Right atrium auricular region (tissue), 2 donors: ENCODE results near the gene BEGAIN. TPM values are rescaled to one million over a fixed set of nuclear protein-coding genes. Genes with fewer than 3 reads are reported as not detected.

Source experiments
- DNase-seq: peaks from one replicate; pipeline ENCODE4 v3.0.0-alpha.2; 2019; ENCODE audit warnings: low spot score
- H3K27ac ChIP-seq, 2 donors: fragments of 200-600 bp; sonication (generic); 1 replicate in 1 of 2; 2 replicates in 1 of 2; pipeline ENCODE4 v1.5.1; 2016 to 2019
- H3K27me3 ChIP-seq, 2 donors: fragments of 200-600 bp; sonication (generic); one replicate each; pipeline versions ENCODE4 v1.5.1 to v1.6.0; 2017 to 2019
- H3K36me3 ChIP-seq: fragments of 200-600 bp; sonication (generic); one replicate; pipeline ENCODE4 v1.5.1; 2016
- H3K4me1 ChIP-seq, 2 donors: fragments of 200-600 bp; sonication (generic); one replicate each; pipeline versions ENCODE4 v1.5.1 to v1.6.0; 2017 to 2019
- H3K4me3 ChIP-seq, 2 donors: fragments of 200-600 bp; sonication (generic); 1 replicate in 1 of 2; 2 replicates in 1 of 2; pipeline ENCODE4 v1.5.1; 2017 to 2019; ENCODE audit warnings: mild to moderate bottlenecking in 1 of 2, moderate library complexity in 1 of 2
- H3K9me3 ChIP-seq, 2 donors: fragments of 200-600 bp; sonication (generic); one replicate each; pipeline ENCODE4 v1.5.1; 2019
- total RNA-seq, 2 donors: library from RNA; depleted of rRNA; stranded (reverse); fragments of >200 nt; gene quantifications; one replicate each; pipeline ENCODE4 v1.1.0, GENCODE V29; 2016
- TF ChIP-seq, protein P1 (sequence below), 2 donors: fragments of 200-600 bp; sonication (generic); IDR thresholded peaks; one replicate each; pipeline ENCODE4 v1.5.1; 2019; ENCODE audit warnings: antibody characterized with exemption in 2 of 2

Gene BEGAIN
- total RNA-seq, 2 donors from 2014 or later: 0.93 to 5.7 TPM

DNA sequence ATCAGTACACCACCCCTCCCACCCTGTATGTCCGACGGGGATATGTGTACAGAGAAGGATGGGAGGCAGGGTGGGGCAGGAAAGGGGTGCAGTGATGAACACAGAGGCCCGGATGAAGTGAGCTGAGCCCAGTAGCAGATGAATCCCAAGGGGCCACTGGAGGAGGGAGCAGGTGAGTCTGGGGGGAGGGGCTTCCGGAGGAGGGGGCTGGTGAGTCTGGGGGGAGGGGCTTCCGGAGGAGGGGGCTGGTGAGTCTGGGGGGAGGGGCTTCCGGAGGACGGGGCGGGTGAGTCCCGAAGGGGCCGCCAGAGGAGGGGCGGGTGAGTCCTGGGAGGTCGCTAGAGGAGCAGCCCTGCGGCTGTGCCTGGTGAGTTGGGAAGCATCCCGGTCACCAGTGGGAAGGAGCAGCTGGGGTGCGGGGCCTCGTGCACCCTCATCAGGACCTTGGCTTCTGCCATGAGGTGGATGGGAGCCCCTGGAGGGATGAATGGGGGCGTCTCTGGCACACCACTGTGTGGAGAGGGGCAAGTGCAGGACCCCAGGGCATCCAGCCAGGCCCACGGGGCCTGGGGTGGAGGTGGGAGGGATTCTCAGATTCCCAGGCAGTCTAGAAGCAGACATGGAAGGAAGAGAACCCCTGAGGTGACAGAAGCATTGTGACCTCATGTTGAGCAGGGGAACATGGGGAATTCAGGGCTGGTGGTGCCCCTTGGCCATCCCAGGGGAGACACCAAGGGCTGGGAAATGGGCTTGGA, 14.0 kb downstream of the BEGAIN start:
- Histone ChIP-seq H3K36me3 (no peaks in the 10 kb centered on the region), H3K27me3 (peaks cover 0 to 11% of the 10 kb centered on the region in 2 donors), H3K9me3 (no peaks in the 10 kb centered on the region), H3K4me3 (no peak overlapping the region), H3K4me1 (peaks cover 0 to 10% of the 10 kb centered on the region in 2 donors), H3K27ac (no peak overlapping the region)
- no peak for DNase-seq
- TF ChIP-seq, protein P1, sequence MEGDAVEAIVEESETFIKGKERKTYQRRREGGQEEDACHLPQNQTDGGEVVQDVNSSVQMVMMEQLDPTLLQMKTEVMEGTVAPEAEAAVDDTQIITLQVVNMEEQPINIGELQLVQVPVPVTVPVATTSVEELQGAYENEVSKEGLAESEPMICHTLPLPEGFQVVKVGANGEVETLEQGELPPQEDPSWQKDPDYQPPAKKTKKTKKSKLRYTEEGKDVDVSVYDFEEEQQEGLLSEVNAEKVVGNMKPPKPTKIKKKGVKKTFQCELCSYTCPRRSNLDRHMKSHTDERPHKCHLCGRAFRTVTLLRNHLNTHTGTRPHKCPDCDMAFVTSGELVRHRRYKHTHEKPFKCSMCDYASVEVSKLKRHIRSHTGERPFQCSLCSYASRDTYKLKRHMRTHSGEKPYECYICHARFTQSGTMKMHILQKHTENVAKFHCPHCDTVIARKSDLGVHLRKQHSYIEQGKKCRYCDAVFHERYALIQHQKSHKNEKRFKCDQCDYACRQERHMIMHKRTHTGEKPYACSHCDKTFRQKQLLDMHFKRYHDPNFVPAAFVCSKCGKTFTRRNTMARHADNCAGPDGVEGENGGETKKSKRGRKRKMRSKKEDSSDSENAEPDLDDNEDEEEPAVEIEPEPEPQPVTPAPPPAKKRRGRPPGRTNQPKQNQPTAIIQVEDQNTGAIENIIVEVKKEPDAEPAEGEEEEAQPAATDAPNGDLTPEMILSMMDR (IDR thresholded peaks at IDR 0.05): no peak

DNA sequence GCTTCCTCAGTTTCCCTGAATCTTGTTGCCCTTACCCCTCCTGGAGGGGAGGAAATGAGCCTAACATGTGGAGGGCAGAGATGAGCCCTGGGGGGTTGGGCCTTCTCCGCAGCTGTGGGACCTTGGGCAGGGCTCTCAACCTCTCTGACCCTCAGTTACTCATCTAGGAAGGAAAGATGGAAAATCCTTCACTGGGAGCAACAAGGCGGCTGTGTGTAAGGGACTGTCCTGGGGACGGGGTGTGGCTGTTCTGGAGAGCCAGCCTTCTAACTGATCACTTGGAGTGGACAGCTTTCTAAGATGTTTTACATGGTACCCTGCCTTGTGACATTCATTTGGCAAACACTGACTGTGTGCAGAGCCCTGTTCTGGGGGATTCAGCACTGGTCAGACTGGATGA, 14.7 kb downstream of the BEGAIN start:
- H3K9me3 ChIP-seq: no peaks in the 10 kb centered on the region
- no peaks in the 10 kb centered on the region for H3K36me3 ChIP-seq
- no peak overlapping the region for H3K27ac ChIP-seq
- TF ChIP-seq, protein P1 (IDR thresholded peaks at IDR 0.05): no peak
- no peak overlapping the region for H3K4me3 ChIP-seq
- DNase-seq: no peak
- peaks cover 0 to 15% of the 10 kb centered on the region in 2 donors for H3K4me1 ChIP-seq
- peaks cover 0 to 14% of the 10 kb centered on the region in 2 donors for H3K27me3 ChIP-seq

DNA sequence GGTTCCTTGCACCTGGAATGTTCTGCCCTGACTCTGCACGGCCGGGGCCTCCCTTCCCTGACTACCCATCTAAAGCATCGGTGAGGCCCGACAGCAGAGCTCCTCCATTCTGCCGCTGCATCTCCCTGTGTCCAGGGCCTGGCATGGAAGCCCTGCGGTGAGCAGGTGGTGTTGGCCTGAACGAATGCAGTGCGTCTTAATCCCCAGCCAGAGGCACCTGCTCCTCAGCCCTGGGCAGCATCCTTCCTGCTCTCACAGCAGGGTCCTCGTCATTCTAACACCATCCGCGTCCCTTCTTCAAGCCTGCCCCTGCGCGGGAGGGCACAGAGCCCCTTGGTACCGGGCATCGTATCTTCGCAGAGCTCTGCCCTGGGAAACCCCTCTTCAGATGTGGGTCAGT, 15.4 kb downstream of the BEGAIN start:
- no peak overlapping the region for H3K4me3 ChIP-seq
- no peaks in the 10 kb centered on the region for H3K36me3 ChIP-seq
- no peaks in the 10 kb centered on the region for H3K9me3 ChIP-seq
- TF ChIP-seq, protein P1 (IDR thresholded peaks at IDR 0.05): no peak
- peaks cover 0 to 22% of the 10 kb centered on the region in 2 donors for H3K4me1 ChIP-seq
- DNase-seq: no peak
- no peak overlapping the region for H3K27ac ChIP-seq
- H3K27me3 ChIP-seq: peaks cover 0 to 18% of the 10 kb centered on the region in 2 donors

DNA sequence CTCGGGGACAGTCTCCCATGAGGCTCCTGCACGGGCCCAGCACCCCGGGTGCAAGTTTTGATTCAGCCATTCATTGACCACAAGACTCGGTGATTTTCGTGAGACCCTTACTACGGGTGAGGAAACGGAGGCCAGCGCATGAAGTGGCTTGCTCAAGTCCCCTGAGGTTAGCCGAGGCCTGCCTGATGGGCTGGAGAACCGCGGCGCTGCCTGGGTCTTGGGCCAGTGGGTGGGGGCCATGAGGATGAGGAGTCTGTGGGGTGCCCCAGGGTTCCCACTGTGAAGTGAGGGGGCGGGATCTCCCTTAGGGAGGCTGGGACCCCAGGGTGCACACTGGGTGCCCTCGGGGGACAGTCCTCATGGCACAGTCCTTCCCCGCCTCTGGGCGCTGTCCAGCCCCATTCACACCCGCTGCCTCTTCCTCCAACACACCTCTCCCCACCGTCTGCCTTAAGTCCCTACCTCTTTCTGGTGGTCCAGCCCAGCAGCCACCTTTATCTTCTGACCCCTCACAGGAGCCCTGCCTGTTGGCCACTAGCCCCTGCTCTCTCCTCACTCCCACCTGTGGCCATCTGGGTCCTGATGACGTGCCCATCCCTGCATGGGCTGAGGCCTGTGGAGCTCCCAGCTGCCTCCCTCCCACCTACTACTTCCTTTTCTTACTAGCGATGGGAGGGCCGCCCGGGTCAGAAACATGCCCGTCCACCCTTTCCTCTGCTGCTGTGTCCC, 16.3 kb downstream of the BEGAIN start:
- Histone ChIP-seq H3K4me3 (no peak overlapping the region), H3K27ac (no peak overlapping the region), H3K9me3 (no peaks in the 10 kb centered on the region), H3K36me3 (no peaks in the 10 kb centered on the region), H3K27me3 (peaks cover 0 to 18% of the 10 kb centered on the region in 2 donors), H3K4me1 (peaks cover 0 to 24% of the 10 kb centered on the region in 2 donors)
- TF ChIP-seq, protein P1 (IDR thresholded peaks at IDR 0.05): no peak
- no peak for DNase-seq

DNA sequence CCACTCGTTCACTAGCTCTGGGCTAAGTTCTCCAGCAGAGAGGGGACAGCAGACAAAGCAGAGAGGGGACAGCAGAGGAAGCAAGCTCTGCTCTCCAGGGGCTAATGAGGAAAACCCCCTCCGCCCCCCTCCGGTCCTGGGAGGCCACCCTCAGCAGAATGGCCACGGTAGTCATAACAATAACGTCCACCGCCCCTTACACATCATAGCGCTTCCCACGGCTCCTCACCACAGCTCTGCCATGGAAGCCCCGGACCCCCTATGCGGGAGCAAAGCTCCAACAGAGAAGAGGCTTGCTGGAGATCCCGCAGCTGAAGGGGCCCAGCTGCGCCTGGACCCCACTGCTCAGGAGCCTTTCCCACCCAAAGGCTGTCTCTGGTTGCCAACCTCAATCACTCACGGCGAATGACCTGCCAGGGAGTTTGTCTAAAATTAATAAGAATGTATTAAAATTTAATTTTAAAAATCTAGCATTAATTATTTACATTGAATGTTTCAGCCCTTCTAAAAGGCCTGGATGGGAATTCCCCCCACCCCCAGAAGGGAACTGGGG, 17.4 kb downstream of the BEGAIN start:
- H3K27me3 ChIP-seq: peaks cover 0 to 18% of the 10 kb centered on the region in 2 donors
- DNase-seq: no peak
- H3K36me3 ChIP-seq: no peaks in the 10 kb centered on the region
- peaks cover 0 to 24% of the 10 kb centered on the region in 2 donors for H3K4me1 ChIP-seq
- no peaks in the 10 kb centered on the region for H3K9me3 ChIP-seq
- H3K27ac ChIP-seq: no peak overlapping the region
- no peak overlapping the region for H3K4me3 ChIP-seq
- TF ChIP-seq, protein P1 (IDR thresholded peaks at IDR 0.05): no peak
